ENCODE results near the gene FUCA1. TPM values are rescaled to one million over a fixed set of nuclear protein-coding genes. Genes with fewer than 3 reads are reported as not detected.

The FUCA1 gene
- total RNA-seq, 1 donor from 2014 or later: 11.4 TPM

- H3K36me3 ChIP-seq: peaks cover 20% of the 10 kb centered on the region
- H3K4me3 ChIP-seq: peak overlapping the region; percentile 97
- no peak for DNase-seq
- intact Hi-C loops (cut with micrococcal nuclease): no loop called here
- H3K9me3 ChIP-seq (replicated peaks): no peaks in the 10 kb centered on the region
- H3K27me3 ChIP-seq (ENCODE audit: low read depth): no peaks in the 10 kb centered on the region
- peak overlapping the region; percentile 16 for H3K27ac ChIP-seq (replicated peaks)
- peaks cover 41% of the 10 kb centered on the region for H3K4me1 ChIP-seq
- TF ChIP-seq, protein P1, sequence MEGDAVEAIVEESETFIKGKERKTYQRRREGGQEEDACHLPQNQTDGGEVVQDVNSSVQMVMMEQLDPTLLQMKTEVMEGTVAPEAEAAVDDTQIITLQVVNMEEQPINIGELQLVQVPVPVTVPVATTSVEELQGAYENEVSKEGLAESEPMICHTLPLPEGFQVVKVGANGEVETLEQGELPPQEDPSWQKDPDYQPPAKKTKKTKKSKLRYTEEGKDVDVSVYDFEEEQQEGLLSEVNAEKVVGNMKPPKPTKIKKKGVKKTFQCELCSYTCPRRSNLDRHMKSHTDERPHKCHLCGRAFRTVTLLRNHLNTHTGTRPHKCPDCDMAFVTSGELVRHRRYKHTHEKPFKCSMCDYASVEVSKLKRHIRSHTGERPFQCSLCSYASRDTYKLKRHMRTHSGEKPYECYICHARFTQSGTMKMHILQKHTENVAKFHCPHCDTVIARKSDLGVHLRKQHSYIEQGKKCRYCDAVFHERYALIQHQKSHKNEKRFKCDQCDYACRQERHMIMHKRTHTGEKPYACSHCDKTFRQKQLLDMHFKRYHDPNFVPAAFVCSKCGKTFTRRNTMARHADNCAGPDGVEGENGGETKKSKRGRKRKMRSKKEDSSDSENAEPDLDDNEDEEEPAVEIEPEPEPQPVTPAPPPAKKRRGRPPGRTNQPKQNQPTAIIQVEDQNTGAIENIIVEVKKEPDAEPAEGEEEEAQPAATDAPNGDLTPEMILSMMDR (IDR thresholded peaks at IDR 0.05; ENCODE audit: borderline replicate concordance): no peak
Observed at GRCh38 chr1:23801876-23802275, 66.2 kb downstream of the FUCA1 start.

DNA sequence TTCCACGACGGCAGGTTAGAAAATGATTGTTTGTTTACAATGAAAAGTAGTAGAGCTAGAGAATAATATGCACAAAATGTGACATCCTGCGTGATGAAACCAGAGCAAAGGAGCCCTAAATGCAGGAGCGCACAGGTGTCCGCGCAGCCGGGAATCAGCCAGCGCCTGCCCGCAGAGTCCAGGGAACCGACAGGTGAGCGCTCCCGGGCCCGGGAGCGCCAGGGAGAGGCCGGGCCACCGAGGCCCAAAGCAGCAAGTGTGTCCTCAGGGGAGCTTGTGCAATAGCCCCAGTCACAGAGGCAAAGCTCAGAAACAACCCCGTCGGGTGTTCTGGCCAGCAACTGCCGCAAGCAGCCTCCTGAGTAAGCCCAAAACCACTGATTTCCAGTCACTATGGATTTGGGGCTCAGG lies 66.7 kb downstream of the FUCA1 start:
- intact Hi-C loops (cut with micrococcal nuclease): no loop called here
- Histone ChIP-seq H3K27me3 (ENCODE audit: low read depth) (no peaks in the 10 kb centered on the region), H3K9me3 (replicated peaks) (no peaks in the 10 kb centered on the region), H3K4me1 (peaks cover 41% of the 10 kb centered on the region), H3K36me3 (peaks cover 15% of the 10 kb centered on the region), H3K27ac (replicated peaks) (peak overlapping the region; percentile 98), H3K4me3 (peak overlapping the region; percentile 97)
- TF ChIP-seq, protein P1 (IDR thresholded peaks at IDR 0.05; ENCODE audit: borderline replicate concordance): no peak
- no peak for DNase-seq

DNA sequence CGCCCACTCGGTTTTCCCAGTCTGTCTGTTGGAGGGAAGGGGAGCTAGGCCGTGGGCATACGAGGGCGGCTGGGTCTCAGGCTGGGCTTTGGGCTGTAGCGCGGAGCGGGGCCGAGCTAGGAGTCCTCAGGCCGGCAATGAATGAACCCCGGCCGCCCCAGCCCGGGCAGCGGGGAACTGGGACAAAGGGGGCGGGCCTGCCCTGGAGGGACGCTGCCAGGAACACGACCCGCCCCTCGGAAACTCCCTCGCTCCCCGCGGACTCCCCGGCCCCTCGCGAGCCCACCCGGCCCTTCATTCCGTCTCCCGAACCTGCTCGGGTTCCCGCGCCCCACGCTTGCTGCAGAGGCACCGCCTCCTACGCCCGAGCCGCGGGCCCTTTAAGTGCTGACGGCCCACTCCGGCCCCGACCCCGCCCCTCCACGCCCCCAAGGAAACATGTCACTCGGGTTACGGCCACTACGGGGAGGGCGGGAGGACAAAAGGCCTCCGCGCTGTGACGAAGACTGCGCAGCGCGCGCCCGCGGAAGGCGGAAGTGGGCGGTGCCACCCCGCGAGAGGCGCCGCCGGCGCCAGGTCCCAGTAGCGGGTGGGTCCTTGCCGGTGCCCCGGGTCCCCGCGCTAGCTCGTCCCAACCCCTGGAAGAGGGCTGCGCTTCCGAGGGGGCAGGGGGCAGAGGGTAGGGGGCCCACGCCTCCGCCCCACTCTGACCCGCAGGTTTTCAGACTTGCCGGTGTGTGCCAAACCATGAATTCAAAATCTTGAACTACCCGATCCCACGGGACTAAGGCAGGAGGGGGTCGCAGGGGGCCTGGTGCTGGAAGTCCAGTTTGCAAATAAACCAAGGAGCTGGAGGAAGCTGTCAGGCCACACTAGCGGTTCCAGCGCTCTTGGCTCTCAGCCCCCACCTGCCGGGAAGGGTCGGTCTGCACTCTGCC lies 67.4 kb downstream of the FUCA1 start, which contains the start of gene GALE:
Gene GALE, minus strand, starts transcription at position 355 of the 938 bp plus-strand sequence. CDS start 1,747 bp downstream, outside the sequence.
- H3K27me3 ChIP-seq (ENCODE audit: low read depth): no peaks in the 10 kb centered on the region
- no peaks in the 10 kb centered on the region for H3K9me3 ChIP-seq (replicated peaks)
- peaks cover 17% of the 10 kb centered on the region for H3K36me3 ChIP-seq
- intact Hi-C loops (cut with micrococcal nuclease): no loop called here
- peak within 1 kb of the TSS; percentile 97 for H3K4me3 ChIP-seq
- TF ChIP-seq, protein P1 (IDR thresholded peaks at IDR 0.05; ENCODE audit: borderline replicate concordance): no peak
- DNase-seq: peak; percentile 98
- peaks cover 41% of the 10 kb centered on the region for H3K4me1 ChIP-seq
- H3K27ac ChIP-seq (replicated peaks): peak within 1 kb of the TSS; percentile 98

DNA sequence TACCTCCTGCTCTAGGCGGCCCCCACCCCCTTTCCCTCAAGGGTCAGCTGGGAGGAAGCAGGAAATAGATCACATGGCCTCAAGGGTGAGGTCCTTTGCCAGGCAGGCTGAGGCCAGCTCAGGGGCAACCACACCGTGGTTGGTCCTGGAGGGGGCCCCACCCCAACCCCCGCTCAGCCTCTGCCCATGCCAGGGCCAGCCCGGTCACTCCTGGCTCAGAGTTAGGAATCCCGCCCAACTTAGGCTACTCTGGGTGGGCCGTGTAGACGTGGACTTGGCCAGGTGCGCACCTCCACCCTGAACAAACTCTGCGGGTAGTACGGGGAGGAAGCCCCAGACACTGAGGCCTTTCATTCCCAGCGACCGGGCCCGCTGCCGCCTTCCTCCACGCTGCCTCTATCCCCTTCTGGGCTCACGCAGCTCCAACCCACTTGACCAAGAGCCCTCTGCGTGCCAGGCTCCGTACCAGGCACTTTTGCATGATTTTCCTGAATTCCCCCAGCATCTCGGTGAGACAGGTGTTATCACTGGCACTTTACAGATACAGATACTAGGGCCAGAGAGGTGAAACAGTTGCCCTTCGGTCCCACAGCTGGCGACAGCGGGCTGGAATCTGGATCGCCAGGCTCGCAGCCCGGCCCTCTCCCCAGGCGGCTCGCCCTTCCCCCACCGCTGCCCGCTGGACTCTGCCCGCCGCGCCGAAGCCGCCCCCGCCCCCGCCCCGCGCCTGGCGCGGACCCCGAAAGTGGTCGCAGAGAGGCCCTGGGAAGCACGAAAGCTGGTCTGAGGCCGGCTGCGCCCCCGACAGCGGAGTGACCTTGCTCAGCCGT lies 68.3 kb downstream of the FUCA1 start:
- H3K9me3 ChIP-seq (replicated peaks): no peaks in the 10 kb centered on the region
- no peaks in the 10 kb centered on the region for H3K27me3 ChIP-seq (ENCODE audit: low read depth)
- intact Hi-C loops (cut with micrococcal nuclease): no loop called here
- peak overlapping the region; percentile 98 for H3K27ac ChIP-seq (replicated peaks)
- peak; percentile 21 for DNase-seq
- peak overlapping the region; percentile 97 for H3K4me3 ChIP-seq
- H3K4me1 ChIP-seq: peaks cover 41% of the 10 kb centered on the region
- TF ChIP-seq, protein P1 (IDR thresholded peaks at IDR 0.05; ENCODE audit: borderline replicate concordance): no peak
- H3K36me3 ChIP-seq: peaks cover 24% of the 10 kb centered on the region

GRCh38 chr1:23799255-23799569 lies 68.9 kb downstream of the FUCA1 start:
- Histone ChIP-seq H3K4me3 (peak overlapping the region; percentile 97), H3K36me3 (peaks cover 26% of the 10 kb centered on the region), H3K9me3 (replicated peaks) (no peaks in the 10 kb centered on the region), H3K27me3 (ENCODE audit: low read depth) (no peaks in the 10 kb centered on the region), H3K27ac (replicated peaks) (peak overlapping the region; percentile 98), H3K4me1 (peaks cover 41% of the 10 kb centered on the region)
- DNase-seq: no peak
- intact Hi-C loops (cut with micrococcal nuclease): no loop called here
- TF ChIP-seq, protein P1 (IDR thresholded peaks at IDR 0.05; ENCODE audit: borderline replicate concordance): no peak
